Astrocyte (in vitro differentiated cells and primary cell): Measurements from ENCODE around the gene RAB30. TPM values are rescaled to one million over a fixed set of nuclear protein-coding genes. Genes with fewer than 3 reads are reported as not detected.
A peak's percentile ranks its signal among the peaks of the same experiment; 100 is the strongest.

Experiments used
- DNase-seq: peaks from one replicate; pipeline ENCODE4 v3.0.0-alpha.2; 2010; ENCODE audit warnings: low read depth
- FAIRE-seq: peaks from 2 replicates; lab custom pipeline; 2011; peaks lifted over from hg19 to GRCh38; lab: Jason Lieb, UNC
- H2AFZ ChIP-seq: 2 replicates; pipeline ENCODE4 v1.6.0; 2012; ENCODE audit warnings: low read depth, low read length, inconsistent platforms
- H3K27ac ChIP-seq: 2 replicates; pipeline ENCODE4 v1.5.1; 2011; ENCODE audit warnings: low read depth, low read length, inconsistent platforms
- H3K27me3 ChIP-seq: 2 replicates; pipeline ENCODE4 v1.6.0; 2011; ENCODE audit warnings: low read length, inconsistent platforms; ENCODE audit not compliant: insufficient read depth
- H3K36me3 ChIP-seq: 2 replicates; pipeline ENCODE4 v1.5.1; 2011; ENCODE audit warnings: low read length, inconsistent platforms; ENCODE audit not compliant: insufficient read depth
- H3K4me1 ChIP-seq: 2 replicates; pipeline ENCODE4 v1.5.1; 2011; ENCODE audit warnings: low read length, inconsistent platforms; ENCODE audit not compliant: insufficient read depth
- H3K4me2 ChIP-seq: 2 replicates; pipeline ENCODE4 v1.6.0; 2012; ENCODE audit warnings: low read length, inconsistent platforms
- H3K4me3 ChIP-seq: 2 replicates; pipeline ENCODE4 v1.5.1; 2011; ENCODE audit warnings: low read depth, mild to moderate bottlenecking, low read length, inconsistent platforms; ENCODE audit not compliant: insufficient read depth
- H3K79me2 ChIP-seq: 2 replicates; pipeline ENCODE4 v1.6.0; 2012; ENCODE audit warnings: mild to moderate bottlenecking, low read length, inconsistent platforms; ENCODE audit not compliant: insufficient read depth
- H3K9ac ChIP-seq: 2 replicates; pipeline ENCODE4 v1.6.0; 2012; ENCODE audit warnings: mild to moderate bottlenecking, low read length, inconsistent platforms
- H3K9me3 ChIP-seq: 2 replicates; pipeline ENCODE4 v1.5.1; 2012; ENCODE audit warnings: low read depth, mild to moderate bottlenecking, low read length, inconsistent platforms; ENCODE audit not compliant: insufficient read depth
- H4K20me1 ChIP-seq: 2 replicates; pipeline ENCODE4 v1.6.0; 2012; ENCODE audit warnings: low read length, inconsistent platforms; ENCODE audit not compliant: insufficient read depth
- H3K27ac Mint-ChIP-seq: one replicate; pipeline ENCODE4 v1.8.0; 2021; ENCODE audit warnings: mild to moderate bottlenecking, mixed read lengths; ENCODE audit not compliant: unreplicated experiment
- H3K27me3 Mint-ChIP-seq: one replicate; pipeline ENCODE4 v1.8.0; 2021; ENCODE audit warnings: low read depth, mixed read lengths; ENCODE audit not compliant: unreplicated experiment
- H3K36me3 Mint-ChIP-seq: one replicate; pipeline ENCODE4 v1.8.0; 2021; ENCODE audit warnings: low read depth, mixed read lengths; ENCODE audit not compliant: unreplicated experiment
- H3K4me1 Mint-ChIP-seq: one replicate; pipeline ENCODE4 v1.8.0; 2021; ENCODE audit warnings: low read depth, mixed read lengths; ENCODE audit not compliant: unreplicated experiment
- H3K4me3 Mint-ChIP-seq: one replicate; pipeline ENCODE4 v1.8.0; 2021; ENCODE audit warnings: mild to moderate bottlenecking, moderate library complexity, mixed read lengths; ENCODE audit not compliant: unreplicated experiment
- H3K9me3 Mint-ChIP-seq: one replicate; pipeline ENCODE4 v1.8.0; 2021; ENCODE audit warnings: mild to moderate bottlenecking, mixed read lengths; ENCODE audit not compliant: unreplicated experiment
- EZH2 ChIP-seq: IDR thresholded peaks from 2 replicates; pipeline ENCODE4 v1.6.1; 2012; ENCODE audit warnings: mild to moderate bottlenecking, low read length, inconsistent platforms; ENCODE audit not compliant: insufficient read depth
- total RNA-seq: library from RNA; stranded (reverse); gene quantifications from 2 replicates; pipeline ENCODE4 v1.2.1, GENCODE V29; 2021
- TF ChIP-seq, protein P1 (sequence below): IDR thresholded peaks from 2 replicates; pipeline ENCODE4 v1.5.1; 2011; ENCODE audit warnings: low read depth, mild to moderate bottlenecking, inconsistent platforms, low read length, moderate library complexity; ENCODE audit not compliant: insufficient read depth

The RAB30 gene
- total RNA-seq, 1 donor from 2014 or later, result 40.0 TPM

DNA sequence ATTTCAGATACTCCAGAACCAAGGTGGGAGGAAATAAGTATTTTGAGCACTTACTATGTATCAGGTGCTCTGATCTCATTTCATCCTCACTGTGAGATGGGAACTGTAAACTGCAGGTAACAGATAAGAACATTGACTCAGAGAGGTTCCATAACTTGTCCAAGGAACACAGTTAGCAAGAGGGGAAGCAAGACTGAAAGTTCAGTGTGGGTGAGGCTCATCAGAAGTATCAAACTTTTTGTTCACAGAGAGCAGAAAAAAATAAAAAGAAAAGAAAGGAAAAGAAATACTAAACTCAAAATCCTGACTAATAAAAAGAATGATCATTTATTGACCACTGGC lies 37.1 kb downstream of the RAB30 start:
- Mint-ChIP-seq H3K9me3 (no peaks in the 10 kb centered on the region), H3K4me3 (no peak overlapping the region), H3K27me3 (no peaks in the 10 kb centered on the region), H3K27ac (peak overlapping the region; percentile 8), H3K36me3 (peaks cover 4% of the 10 kb centered on the region), H3K4me1 (peaks cover 40% of the 10 kb centered on the region)
- Histone ChIP-seq H3K4me1 (peaks cover 27% of the 10 kb centered on the region), H3K9ac (no peak overlapping the region), H3K79me2 (peaks cover 55% of the 10 kb centered on the region), H2AFZ (no peak overlapping the region), H3K27me3 (no peaks in the 10 kb centered on the region), H3K4me3 (no peak overlapping the region), H3K9me3 (no peaks in the 10 kb centered on the region), H3K27ac (peak overlapping the region; percentile 28), H4K20me1 (peaks cover 42% of the 10 kb centered on the region), H3K4me2 (peak overlapping the region; percentile 79), H3K36me3 (no peaks in the 10 kb centered on the region)
- no peak for FAIRE-seq
- TF ChIP-seq, protein P1, sequence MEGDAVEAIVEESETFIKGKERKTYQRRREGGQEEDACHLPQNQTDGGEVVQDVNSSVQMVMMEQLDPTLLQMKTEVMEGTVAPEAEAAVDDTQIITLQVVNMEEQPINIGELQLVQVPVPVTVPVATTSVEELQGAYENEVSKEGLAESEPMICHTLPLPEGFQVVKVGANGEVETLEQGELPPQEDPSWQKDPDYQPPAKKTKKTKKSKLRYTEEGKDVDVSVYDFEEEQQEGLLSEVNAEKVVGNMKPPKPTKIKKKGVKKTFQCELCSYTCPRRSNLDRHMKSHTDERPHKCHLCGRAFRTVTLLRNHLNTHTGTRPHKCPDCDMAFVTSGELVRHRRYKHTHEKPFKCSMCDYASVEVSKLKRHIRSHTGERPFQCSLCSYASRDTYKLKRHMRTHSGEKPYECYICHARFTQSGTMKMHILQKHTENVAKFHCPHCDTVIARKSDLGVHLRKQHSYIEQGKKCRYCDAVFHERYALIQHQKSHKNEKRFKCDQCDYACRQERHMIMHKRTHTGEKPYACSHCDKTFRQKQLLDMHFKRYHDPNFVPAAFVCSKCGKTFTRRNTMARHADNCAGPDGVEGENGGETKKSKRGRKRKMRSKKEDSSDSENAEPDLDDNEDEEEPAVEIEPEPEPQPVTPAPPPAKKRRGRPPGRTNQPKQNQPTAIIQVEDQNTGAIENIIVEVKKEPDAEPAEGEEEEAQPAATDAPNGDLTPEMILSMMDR, result no peak
- no peak for TF ChIP-seq EZH2
- DNase-seq, result no peak

- Mint-ChIP-seq H3K36me3 (peaks cover 2% of the 10 kb centered on the region), H3K27me3 (no peaks in the 10 kb centered on the region), H3K27ac (peak overlapping the region; percentile 58), H3K9me3 (no peaks in the 10 kb centered on the region), H3K4me1 (peaks cover 35% of the 10 kb centered on the region), H3K4me3 (peak overlapping the region; percentile 46)
- H3K27me3 ChIP-seq, result no peaks in the 10 kb centered on the region
- H3K79me2 ChIP-seq, result peaks cover 52% of the 10 kb centered on the region
- TF ChIP-seq, protein P1, result no peak
- no peak for TF ChIP-seq EZH2
- no peaks in the 10 kb centered on the region for H3K36me3 ChIP-seq
- peak overlapping the region; percentile 79 for H3K4me2 ChIP-seq
- no peaks in the 10 kb centered on the region for H3K9me3 ChIP-seq
- peak overlapping the region; percentile 49 for H3K9ac ChIP-seq
- no peak for FAIRE-seq
- no peak overlapping the region for H2AFZ ChIP-seq
- H3K27ac ChIP-seq, result peak overlapping the region; percentile 28
- peak overlapping the region; percentile 48 for H3K4me3 ChIP-seq
- peaks cover 39% of the 10 kb centered on the region for H4K20me1 ChIP-seq
- DNase-seq, result peak; percentile 81
- peaks cover 27% of the 10 kb centered on the region for H3K4me1 ChIP-seq
Observed at GRCh38 chr11:83033972-83034672, 37.6 kb downstream of the RAB30 start.

GRCh38 chr11:83033371-83033770 lies 38.3 kb downstream of the RAB30 start:
- H3K27ac Mint-ChIP-seq, result peak overlapping the region; percentile 66

More at GRCh38 chr11:83033371-83033770, 38.3 kb downstream of the RAB30 start:
- Mint-ChIP-seq H3K36me3 (peaks cover 2% of the 10 kb centered on the region), H3K4me3 (peak overlapping the region; percentile 24), H3K4me1 (peaks cover 35% of the 10 kb centered on the region), H3K9me3 (no peaks in the 10 kb centered on the region), H3K27me3 (no peaks in the 10 kb centered on the region)
- no peak overlapping the region for H3K27ac ChIP-seq
- no peak overlapping the region for H2AFZ ChIP-seq
- no peak for DNase-seq
- no peak overlapping the region for H3K9ac ChIP-seq
- TF ChIP-seq EZH2, result no peak
- peaks cover 58% of the 10 kb centered on the region for H3K79me2 ChIP-seq
- FAIRE-seq, result no peak
- peak overlapping the region; percentile 48 for H3K4me3 ChIP-seq
- H4K20me1 ChIP-seq, result peaks cover 45% of the 10 kb centered on the region
- peaks cover 27% of the 10 kb centered on the region for H3K4me1 ChIP-seq
- H3K27me3 ChIP-seq, result no peaks in the 10 kb centered on the region
- no peaks in the 10 kb centered on the region for H3K9me3 ChIP-seq
- H3K4me2 ChIP-seq, result peak overlapping the region; percentile 79
- no peaks in the 10 kb centered on the region for H3K36me3 ChIP-seq
